Nephron progenitor cell (in vitro differentiated cells): ENCODE results near the gene COL6A1.

Experiments
- DNase-seq: peaks from one replicate; pipeline ENCODE4 v3.0.0; 2021
- H3K27ac Mint-ChIP-seq: 2 replicates; pipeline ENCODE4 v1.8.0; 2021; ENCODE audit warnings: mild to moderate bottlenecking, moderate library complexity, mixed read lengths
- H3K27me3 Mint-ChIP-seq: 2 replicates; pipeline ENCODE4 v1.8.0; 2021; ENCODE audit warnings: mild to moderate bottlenecking, low read depth, mixed read lengths; ENCODE audit not compliant: poor library complexity
- H3K36me3 Mint-ChIP-seq: 2 replicates; pipeline ENCODE4 v1.8.0; 2021; ENCODE audit warnings: low read depth, mixed read lengths
- H3K4me1 Mint-ChIP-seq: 2 replicates; pipeline ENCODE4 v1.8.0; 2021; ENCODE audit warnings: mixed read lengths
- H3K4me3 Mint-ChIP-seq: 2 replicates; pipeline ENCODE4 v1.8.0; 2021; ENCODE audit warnings: mild to moderate bottlenecking, moderate library complexity, mixed read lengths
- H3K9me3 Mint-ChIP-seq: 2 replicates; pipeline ENCODE4 v1.8.0; 2021; ENCODE audit warnings: mild to moderate bottlenecking, moderate library complexity, mixed read lengths
- CTCF ChIP-seq: fragments of 200-600 bp; sonication (generic); IDR thresholded peaks from 2 replicates; pipeline ENCODE4 v1.5.0; 2021; ENCODE audit warnings: antibody characterized with exemption

Gene COL6A1

GRCh38 chr21:46017695-46018094, 36.1 kb downstream of the COL6A1 start:
- peaks cover 15% of the 10 kb centered on the region for H3K9me3 Mint-ChIP-seq
- H3K27me3 Mint-ChIP-seq, result peaks cover 18% of the 10 kb centered on the region
- no peak for TF ChIP-seq CTCF
- DNase-seq, result no peak
- no peak overlapping the region for H3K4me3 Mint-ChIP-seq
- H3K4me1 Mint-ChIP-seq, result peaks cover 69% of the 10 kb centered on the region
- H3K27ac Mint-ChIP-seq, result no peak overlapping the region
- no peaks in the 10 kb centered on the region for H3K36me3 Mint-ChIP-seq

GRCh38 chr21:46018615-46019014, 37.0 kb downstream of the COL6A1 start:
- no peaks in the 10 kb centered on the region for H3K36me3 Mint-ChIP-seq
- no peak for TF ChIP-seq CTCF
- no peak overlapping the region for H3K4me3 Mint-ChIP-seq
- no peak for DNase-seq
- H3K4me1 Mint-ChIP-seq, result peaks cover 71% of the 10 kb centered on the region
- peaks cover 15% of the 10 kb centered on the region for H3K9me3 Mint-ChIP-seq
- H3K27ac Mint-ChIP-seq, result no peak overlapping the region
- peaks cover 18% of the 10 kb centered on the region for H3K27me3 Mint-ChIP-seq

- peaks cover 15% of the 10 kb centered on the region for H3K9me3 Mint-ChIP-seq
- H3K4me1 Mint-ChIP-seq, result peaks cover 84% of the 10 kb centered on the region
- no peaks in the 10 kb centered on the region for H3K36me3 Mint-ChIP-seq
- H3K4me3 Mint-ChIP-seq, result no peak overlapping the region
- H3K27me3 Mint-ChIP-seq, result peaks cover 14% of the 10 kb centered on the region
- no peak for DNase-seq
- no peak for TF ChIP-seq CTCF
- no peak overlapping the region for H3K27ac Mint-ChIP-seq
These were observed 39.0 kb downstream of the COL6A1 start for GRCh38 chr21:46020581-46020980.

- no peak overlapping the region for H3K27ac Mint-ChIP-seq
- H3K27me3 Mint-ChIP-seq, result peaks cover 10% of the 10 kb centered on the region
- H3K4me1 Mint-ChIP-seq, result peaks cover 92% of the 10 kb centered on the region
- no peak for TF ChIP-seq CTCF
- no peak for DNase-seq
- H3K36me3 Mint-ChIP-seq, result no peaks in the 10 kb centered on the region
- no peak overlapping the region for H3K4me3 Mint-ChIP-seq
- H3K9me3 Mint-ChIP-seq, result peaks cover 11% of the 10 kb centered on the region
These were observed 39.8 kb downstream of the COL6A1 start for GRCh38 chr21:46021398-46021797.

- Mint-ChIP-seq H3K27me3 (peaks cover 10% of the 10 kb centered on the region), H3K36me3 (no peaks in the 10 kb centered on the region), H3K4me1 (peaks cover 93% of the 10 kb centered on the region), H3K4me3 (no peak overlapping the region), H3K27ac (no peak overlapping the region), H3K9me3 (peaks cover 7% of the 10 kb centered on the region)
- TF ChIP-seq CTCF, result no peak
- no peak for DNase-seq
These were observed 40.5 kb downstream of the COL6A1 start for GRCh38 chr21:46021978-46022544.
